Heart left ventricle (tissue), 16 donors: ENCODE measurements around the gene SSBP3. TPM values are rescaled to one million over a fixed set of nuclear protein-coding genes. Genes with fewer than 3 reads are reported as not detected.

Experiments
- ATAC-seq, 4 donors: fragments of 200-7000 bp; cut with Tn5 transposase; one replicate each; pipeline ENCODE4 v1.9.1; 2020 to 2022; ENCODE audit warnings: moderate library complexity in 4 of 4, mild to moderate bottlenecking in 3 of 4, moderate number of reproducible peaks in 1 of 4
- DNase-seq, 5 donors: peaks; one replicate each; pipeline ENCODE4 v3.0.0-alpha.2; 2020
- H3K27ac ChIP-seq, 12 donors: fragments of 200-600 bp; sonication (generic) in 4 of 12; one replicate each; pipeline versions ENCODE4 v1.5.0 to v1.8.0; 2016 to 2022; ENCODE audit warnings: mild to moderate bottlenecking in 2 of 12
- H3K27me3 ChIP-seq, 9 donors: fragments of 200-600 bp; sonication (generic) in 2 of 9; one replicate each; pipeline versions ENCODE4 v1.5.1 to v1.8.0; 2016 to 2022; ENCODE audit warnings: mild to moderate bottlenecking in 3 of 9
- H3K36me3 ChIP-seq, 9 donors: fragments of 200-600 bp; sonication (generic) in 2 of 9; one replicate each; pipeline versions ENCODE4 v1.5.0 to v1.8.0; 2018 to 2022; ENCODE audit warnings: mild to moderate bottlenecking in 2 of 9
- H3K4me1 ChIP-seq, 12 donors: fragments of 200-600 bp; sonication (generic) in 4 of 12; one replicate each; pipeline versions ENCODE4 v1.5.0 to v1.8.0; 2016 to 2022; ENCODE audit warnings: mild to moderate bottlenecking in 3 of 12
- H3K4me3 ChIP-seq, 12 donors: fragments of 200-600 bp; sonication (generic) in 4 of 12; one replicate each; pipeline versions ENCODE4 v1.5.0 to v1.8.0; 2017 to 2022; ENCODE audit warnings: mild to moderate bottlenecking in 9 of 12, moderate library complexity in 4 of 12
- H3K9me3 ChIP-seq, 12 donors: fragments of 200-600 bp; sonication (generic) in 4 of 12; one replicate each; pipeline versions ENCODE4 v1.5.0 to v1.8.0; 2016 to 2022; ENCODE audit warnings: mild to moderate bottlenecking in 1 of 12
- POLR2A ChIP-seq, 2 donors: fragments of 450-650 bp; IDR thresholded peaks; one replicate each; pipeline ENCODE4 v1.6.1; 2017; ENCODE audit warnings: antibody characterized with exemption in 2 of 2, mild to moderate bottlenecking in 2 of 2, moderate library complexity in 2 of 2
- WGBS, 4 donors: extraction: QIAGEN DNeasy Blood & Tissue Kit in 2 of 4; methylation state at CpG; one replicate each; pipeline versions ENCODE4 v1.1.5 to v1.1.7; 2013 to 2018; 5-methylcytosine and 5-hydroxymethylcytosine counted together
- intact Hi-C, 10 donors: fragments of 100-400 bp; cut with DNase I; formaldehyde crosslinking; loops; one replicate each; pipeline versions ENCODE4 v1.11.1 to v1.14.2; 2022
- polyA plus RNA-seq, 2 donors: library from polyadenylated mRNA; stranded (reverse); fragments of 200-250 nt; gene quantifications; one replicate each; pipeline ENCODE4 v1.2.3, GENCODE V29; 2013
- total RNA-seq, 9 donors: library from RNA; depleted of rRNA in 2 of 9; stranded (reverse); fragments of >200 nt in 2 of 9; fragmentation: NEBNext Ultra II Directional in 3 of 9; extraction: Animal tissue kit (Norgen Biotek cat#: 25700) in 3 of 9; gene quantifications; one replicate each; pipeline versions ENCODE4 v1.1.0 to v1.2.4, GENCODE V29; 2016 to 2023
- TF ChIP-seq, protein P1 (sequence below), 12 donors: fragments of 200-600 bp; sonication (generic) in 4 of 12; IDR thresholded peaks; one replicate each; pipeline versions ENCODE4 v1.5.0 to v1.8.0; 2018 to 2022; ENCODE audit warnings: antibody characterized with exemption in 12 of 12, mild to moderate bottlenecking in 5 of 12
- donor health status: ischemic (EF 13 %, LVEDD 7.1; RV severe dilation, severe dysfunction).
- donor health status: healthy with polysubstance abuse.
- donor health status: DM: no; HTN: yes; CAD: no.
- donor health status: DM: no; HTN: no; CAD: no.
- donor health status: ischemic (EF 25% LVEDD 6.9; RV normal size, moderate dysfunction).
- donor health status: ischemic (EF 25% LVEDD 5.7; RV mildly dilated, moderate dysfunction).
- donor health status: healthy.
- donor health status: DM: yes; HTN: yes; CAD: no.
- donor health status: ischemic (EF 35%, LVEDD 5.7; RV mildly dilated, moderate dysfunction).
- donor health status: nonischemic (EF 11% LVEDD 7.7; RV severe dilation, severe dysfunction).
- donor health status: DM: yes; HTN: yes; CAD: no.
- donor health status: PGD.
- donor health status: ischemic (EF 29% LVEDD 5.4; RV normal size, mild dysfunction).
- donor health status: nonischemic (EF 23%, LVEDD 6.1; RV moderate dilation, normal function).

SSBP3 gene
- total and polyA plus RNA-seq, 11 donors, result 20.8 to 61.8 (median 48.1) TPM

- peak in 3 of 4 donors; percentile 1 to 6 (median 2) for ATAC-seq
- Histone ChIP-seq H3K9me3 (no peaks in the 10 kb centered on the region), H3K4me1 (peaks cover 8 to 98% (median 75%) of the 10 kb centered on the region in 12 donors)
These were observed 71.0 kb downstream of the SSBP3 start for GRCh38 chr1:54335011-54335754.

DNA sequence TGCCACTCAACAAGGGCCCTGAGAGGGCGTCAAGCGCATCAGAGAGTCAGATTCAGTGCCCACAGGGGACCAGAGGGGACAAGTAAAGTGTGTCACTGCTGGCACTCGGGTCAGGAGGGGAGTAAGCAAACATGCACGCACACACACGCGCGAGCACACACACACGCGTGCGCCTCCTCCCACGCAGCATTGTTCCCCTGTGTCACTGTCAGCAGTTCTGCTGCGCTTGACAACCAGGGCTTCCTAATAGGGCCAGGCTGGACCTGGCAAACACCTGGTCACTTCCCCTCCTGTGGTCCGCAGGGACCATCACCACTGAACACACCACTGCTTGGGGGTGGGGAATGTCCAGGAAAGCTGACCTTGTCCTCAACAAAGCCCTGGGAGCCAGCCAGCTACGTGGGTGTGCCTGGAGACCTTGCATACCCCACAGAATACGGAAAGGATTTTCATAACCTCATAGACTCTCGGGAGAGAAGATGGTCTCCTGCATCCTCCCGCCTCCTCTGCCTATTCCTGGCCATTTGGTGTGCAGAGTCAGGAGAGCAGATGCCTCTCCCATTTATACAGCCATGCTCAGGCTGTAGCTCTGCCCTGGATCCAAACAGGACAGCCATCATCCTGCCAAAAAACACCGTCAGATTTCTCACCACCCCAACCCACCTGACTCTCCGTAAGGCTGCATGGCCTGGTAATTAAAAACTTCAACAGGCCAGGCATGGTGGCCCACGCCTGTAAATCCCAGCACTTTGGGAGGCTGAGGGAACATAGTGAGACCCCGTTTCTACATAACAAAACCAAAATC is 73.2 kb downstream of the SSBP3 start:
- peak; percentile 6 to 75 (median 9) for ATAC-seq
- peak; percentile 65 to 73 (median 68) for DNase-seq
- 34 to 51% (median 41%) methylated on average over 19 to 21 of the region's 21 CpGs for WGBS, 4 donors

More at GRCh38 chr1:54335011-54335754, 71.0 kb downstream of the SSBP3 start:
- WGBS, 4 donors, result 39 to 58% (median 44%) methylated on average over 13 of the region's 13 CpGs
- H3K27me3 ChIP-seq, result no peaks in the 10 kb centered on the region
- no peaks in the 10 kb centered on the region for H3K36me3 ChIP-seq
- peak overlapping the region in 9 of 12 donors; percentile 2 to 49 (median 29) for H3K4me3 ChIP-seq
- peak overlapping the region; percentile 52 to 87 (median 76) for H3K27ac ChIP-seq
- peak in 1 of 5 donors; percentile 52 for DNase-seq
- TF ChIP-seq, protein P1, sequence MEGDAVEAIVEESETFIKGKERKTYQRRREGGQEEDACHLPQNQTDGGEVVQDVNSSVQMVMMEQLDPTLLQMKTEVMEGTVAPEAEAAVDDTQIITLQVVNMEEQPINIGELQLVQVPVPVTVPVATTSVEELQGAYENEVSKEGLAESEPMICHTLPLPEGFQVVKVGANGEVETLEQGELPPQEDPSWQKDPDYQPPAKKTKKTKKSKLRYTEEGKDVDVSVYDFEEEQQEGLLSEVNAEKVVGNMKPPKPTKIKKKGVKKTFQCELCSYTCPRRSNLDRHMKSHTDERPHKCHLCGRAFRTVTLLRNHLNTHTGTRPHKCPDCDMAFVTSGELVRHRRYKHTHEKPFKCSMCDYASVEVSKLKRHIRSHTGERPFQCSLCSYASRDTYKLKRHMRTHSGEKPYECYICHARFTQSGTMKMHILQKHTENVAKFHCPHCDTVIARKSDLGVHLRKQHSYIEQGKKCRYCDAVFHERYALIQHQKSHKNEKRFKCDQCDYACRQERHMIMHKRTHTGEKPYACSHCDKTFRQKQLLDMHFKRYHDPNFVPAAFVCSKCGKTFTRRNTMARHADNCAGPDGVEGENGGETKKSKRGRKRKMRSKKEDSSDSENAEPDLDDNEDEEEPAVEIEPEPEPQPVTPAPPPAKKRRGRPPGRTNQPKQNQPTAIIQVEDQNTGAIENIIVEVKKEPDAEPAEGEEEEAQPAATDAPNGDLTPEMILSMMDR (IDR thresholded peaks at IDR 0.05), result no peak
- no peak for TF ChIP-seq POLR2A (IDR thresholded peaks at IDR 0.05)
- intact Hi-C loops, result no loop called here

GRCh38 chr1:54331843-54332463 is 74.2 kb downstream of the SSBP3 start:
- intact Hi-C loops, result no loop called here
- Histone ChIP-seq H3K4me1 (peaks cover 8 to 100% (median 90%) of the 10 kb centered on the region in 12 donors), H3K36me3 (no peaks in the 10 kb centered on the region), H3K27me3 (no peaks in the 10 kb centered on the region), H3K4me3 (no peak overlapping the region), H3K27ac (peak overlapping the region in 10 of 12 donors; percentile 7 to 71 (median 44)), H3K9me3 (no peaks in the 10 kb centered on the region)
- TF ChIP-seq, protein P1 (IDR thresholded peaks at IDR 0.05), result no peak
- TF ChIP-seq POLR2A (IDR thresholded peaks at IDR 0.05), result no peak
- ATAC-seq, result no peak
- peak in 1 of 5 donors; percentile 22 for DNase-seq
- 57 to 64% (median 62%) methylated on average over 3 of the region's 3 CpGs for WGBS, 4 donors

More for the DNA sequence above, 73.2 kb downstream of the SSBP3 start:
- intact Hi-C loops, result no loop called here
- Histone ChIP-seq H3K27ac (peak overlapping the region in 10 of 12 donors; percentile 21 to 71 (median 44)), H3K36me3 (no peaks in the 10 kb centered on the region), H3K4me1 (peaks cover 8 to 98% (median 86%) of the 10 kb centered on the region in 12 donors), H3K9me3 (no peaks in the 10 kb centered on the region), H3K4me3 (no peak overlapping the region), H3K27me3 (no peaks in the 10 kb centered on the region)
- no peak for TF ChIP-seq POLR2A (IDR thresholded peaks at IDR 0.05)
- TF ChIP-seq, protein P1 (IDR thresholded peaks at IDR 0.05), result no peak
